ENCODE data around the gene MAP4K4. TPM values are rescaled to one million over a fixed set of nuclear protein-coding genes. Genes with fewer than 3 reads are reported as not detected.

MAP4K4 gene
- total RNA-seq, 1 donor from 2014 or later, result 91.9 TPM

GRCh38 chr2:101704816-101705578, 7.5 kb downstream of the MAP4K4 start:
- no peak overlapping the region for H3K27ac ChIP-seq
- H4K20me1 ChIP-seq (ENCODE audit: low read depth), result peaks cover 77% of the 10 kb centered on the region
- H2AFZ ChIP-seq (replicated peaks), result no peak overlapping the region
- H3K79me2 ChIP-seq (ENCODE audit: low read depth), result peaks cover 100% of the 10 kb centered on the region
- H3F3A ChIP-seq (ENCODE audit: low read depth), result no peaks in the 10 kb centered on the region
- no peaks in the 10 kb centered on the region for H3K36me3 ChIP-seq
- no peak overlapping the region for H3K4me2 ChIP-seq
- Mint-ChIP-seq H3K4me1 (peaks cover 12% of the 10 kb centered on the region), H3K27me3 (ENCODE audit: insufficient read depth, low read depth) (peaks cover 2% of the 10 kb centered on the region), H3K27ac (no peak overlapping the region), H3K36me3 (peaks cover 44% of the 10 kb centered on the region), H3K9me3 (peaks cover 18% of the 10 kb centered on the region), H3K4me3 (no peak overlapping the region)
- no peak overlapping the region for H3K9ac ChIP-seq
- no peak for DNase-seq (ENCODE audit: low spot score)
- H3K4me3 ChIP-seq, result no peak overlapping the region
- H3K9me3 ChIP-seq (ENCODE audit: low read depth), result no peaks in the 10 kb centered on the region
- H3K27me3 ChIP-seq, result no peaks in the 10 kb centered on the region
- TF ChIP-seq EZH2phosphoT487 (IDR thresholded peaks at IDR 0.05) (no peak), EZH2 (IDR thresholded peaks at IDR 0.05) (no peak), CTCF (IDR thresholded peaks at IDR 0.05) (no peak)
- peaks cover 14% of the 10 kb centered on the region for H3K4me1 ChIP-seq

- Histone ChIP-seq H4K20me1 (ENCODE audit: low read depth) (peaks cover 77% of the 10 kb centered on the region), H3K4me1 (peaks cover 1% of the 10 kb centered on the region), H3K27me3 (no peaks in the 10 kb centered on the region), H3K9ac (no peak overlapping the region), H3K4me2 (no peak overlapping the region), H2AFZ (replicated peaks) (no peak overlapping the region), H3K4me3 (no peak overlapping the region), H3F3A (ENCODE audit: low read depth) (no peaks in the 10 kb centered on the region), H3K79me2 (ENCODE audit: low read depth) (peaks cover 100% of the 10 kb centered on the region), H3K36me3 (no peaks in the 10 kb centered on the region), H3K9me3 (ENCODE audit: low read depth) (no peaks in the 10 kb centered on the region), H3K27ac (no peak overlapping the region)
- no peak for TF ChIP-seq CTCF (IDR thresholded peaks at IDR 0.05)
- no peak for TF ChIP-seq EZH2phosphoT487 (IDR thresholded peaks at IDR 0.05)
- no peak for TF ChIP-seq EZH2 (IDR thresholded peaks at IDR 0.05)
- no peak for DNase-seq (ENCODE audit: low spot score)
- H3K27me3 Mint-ChIP-seq (ENCODE audit: insufficient read depth, low read depth), result peaks cover 2% of the 10 kb centered on the region
- peaks cover 21% of the 10 kb centered on the region for H3K4me1 Mint-ChIP-seq
- no peak overlapping the region for H3K4me3 Mint-ChIP-seq
- no peak overlapping the region for H3K27ac Mint-ChIP-seq
- H3K9me3 Mint-ChIP-seq, result peaks cover 16% of the 10 kb centered on the region
- H3K36me3 Mint-ChIP-seq, result peaks cover 40% of the 10 kb centered on the region
Measured at GRCh38 chr2:101706121-101706818, 8.8 kb downstream of the MAP4K4 start.

- Histone ChIP-seq H3K4me2 (no peak overlapping the region), H3K79me2 (ENCODE audit: low read depth) (peaks cover 100% of the 10 kb centered on the region), H3K4me3 (no peak overlapping the region)
Measured at GRCh38 chr2:101706819-101707177, 9.3 kb downstream of the MAP4K4 start.

GRCh38 chr2:101710036-101710435, 12.5 kb downstream of the MAP4K4 start:
- Mint-ChIP-seq H3K27me3 (ENCODE audit: insufficient read depth, low read depth) (peaks cover 2% of the 10 kb centered on the region), H3K4me3 (no peak overlapping the region), H3K27ac (no peak overlapping the region), H3K4me1 (peaks cover 21% of the 10 kb centered on the region), H3K36me3 (peaks cover 26% of the 10 kb centered on the region), H3K9me3 (peaks cover 3% of the 10 kb centered on the region)
- H3K4me1 ChIP-seq, result peaks cover 2% of the 10 kb centered on the region
- no peak for DNase-seq (ENCODE audit: low spot score)
- peaks cover 88% of the 10 kb centered on the region for H4K20me1 ChIP-seq (ENCODE audit: low read depth)
- no peak overlapping the region for H2AFZ ChIP-seq (replicated peaks)
- H3K9ac ChIP-seq, result no peak overlapping the region
- no peaks in the 10 kb centered on the region for H3F3A ChIP-seq (ENCODE audit: low read depth)
- H3K9me3 ChIP-seq (ENCODE audit: low read depth), result no peaks in the 10 kb centered on the region
- H3K36me3 ChIP-seq, result no peaks in the 10 kb centered on the region
- TF ChIP-seq CTCF (IDR thresholded peaks at IDR 0.05), result no peak
- TF ChIP-seq EZH2 (IDR thresholded peaks at IDR 0.05), result no peak
- TF ChIP-seq EZH2phosphoT487 (IDR thresholded peaks at IDR 0.05), result no peak
- no peaks in the 10 kb centered on the region for H3K27me3 ChIP-seq
- H3K4me2 ChIP-seq, result no peak overlapping the region
- no peak overlapping the region for H3K4me3 ChIP-seq
- H3K27ac ChIP-seq, result no peak overlapping the region
- peaks cover 100% of the 10 kb centered on the region for H3K79me2 ChIP-seq (ENCODE audit: low read depth)

More at GRCh38 chr2:101706819-101707177, 9.3 kb downstream of the MAP4K4 start:
- Mint-ChIP-seq H3K9me3 (peaks cover 14% of the 10 kb centered on the region), H3K27ac (no peak overlapping the region), H3K36me3 (peaks cover 38% of the 10 kb centered on the region), H3K27me3 (ENCODE audit: insufficient read depth, low read depth) (peaks cover 2% of the 10 kb centered on the region), H3K4me3 (no peak overlapping the region), H3K4me1 (peaks cover 23% of the 10 kb centered on the region)
- no peaks in the 10 kb centered on the region for H3K9me3 ChIP-seq (ENCODE audit: low read depth)
- peaks cover 77% of the 10 kb centered on the region for H4K20me1 ChIP-seq (ENCODE audit: low read depth)
- no peak overlapping the region for H3K9ac ChIP-seq
- H3K36me3 ChIP-seq, result no peaks in the 10 kb centered on the region
- DNase-seq (ENCODE audit: low spot score), result no peak
- no peak for TF ChIP-seq EZH2phosphoT487 (IDR thresholded peaks at IDR 0.05)
- no peaks in the 10 kb centered on the region for H3K4me1 ChIP-seq
- no peak overlapping the region for H2AFZ ChIP-seq (replicated peaks)
- H3K27me3 ChIP-seq, result no peaks in the 10 kb centered on the region
- no peaks in the 10 kb centered on the region for H3F3A ChIP-seq (ENCODE audit: low read depth)
- H3K27ac ChIP-seq, result no peak overlapping the region

Data from neural progenitor cell (in vitro differentiated cells).